ENCODE results near the gene CLIC3.

Gene CLIC3

GRCh38 chr9:137004285-137004684 lies 7.9 kb upstream of the CLIC3 start:
- peak in 8 of 56 donors; percentile 24 to 51 (median 37) for DNase-seq

- no peak for DNase-seq
Measured at GRCh38 chr9:137002646-137003041, 6.3 kb upstream of the CLIC3 start.

- no peak for DNase-seq
Measured at GRCh38 chr9:137001857-137002645, 5.7 kb upstream of the CLIC3 start.

- DNase-seq = no peak
Measured at GRCh38 chr9:137000177-137000930, 4.0 kb upstream of the CLIC3 start.

GRCh38 chr9:136997830-136998234 lies 1.5 kb upstream of the CLIC3 start:
- DNase-seq = no peak

- no peak for DNase-seq
Measured at GRCh38 chr9:136997371-136997770, 1.0 kb upstream of the CLIC3 start.

GRCh38 chr9:136995772-136996311 lies 526 bp downstream of the CLIC3 start:
- peak in 16 of 56 donors; percentile 17 to 67 (median 31) for DNase-seq

- no peak for DNase-seq
Measured at GRCh38 chr9:136995362-136995761, 1.0 kb downstream of the CLIC3 start.

- DNase-seq = no peak
Measured at GRCh38 chr9:136994888-136995230, 1.5 kb downstream of the CLIC3 start.

GRCh38 chr9:136994180-136994887 lies 2.0 kb downstream of the CLIC3 start:
- DNase-seq = no peak

- no peak for DNase-seq
Measured at GRCh38 chr9:136992819-136993369, 3.5 kb downstream of the CLIC3 start.

- DNase-seq = peak in 54 of 56 donors; percentile 31 to 95 (median 84)
Measured at GRCh38 chr9:136991993-136992818, 4.2 kb downstream of the CLIC3 start, which contains the start of gene PAXX. Gene PAXX, plus strand, starts transcription at chr9:136992422. Its CDS starts 22 bp downstream, at chr9:136992444.

GRCh38 chr9:136990242-136990911 lies 6.0 kb downstream of the CLIC3 start:
- no peak for DNase-seq

GRCh38 chr9:136988872-136989271 lies 7.5 kb downstream of the CLIC3 start:
- no peak for DNase-seq

- no peak for DNase-seq
Measured at GRCh38 chr9:136985853-136986252, 10.5 kb downstream of the CLIC3 start.

- DNase-seq = peak in 3 of 56 donors; percentile 19 to 60 (median 39)
Measured at GRCh38 chr9:136985027-136985602, 11.3 kb downstream of the CLIC3 start.

GRCh38 chr9:136984464-136985026 lies 11.8 kb downstream of the CLIC3 start:
- DNase-seq = peak in 2 of 56 donors; percentile 21 to 66

- DNase-seq = peak in 5 of 56 donors; percentile 44 to 74 (median 59)
Measured at GRCh38 chr9:136983656-136984314, 12.6 kb downstream of the CLIC3 start.
